SK-N-SH (cell line): ENCODE results near the gene GJD3. TPM values are rescaled to one million over a fixed set of nuclear protein-coding genes. Genes with fewer than 3 reads are reported as not detected.

Source experiments
- CTCF ChIA-PET: fragments of 300-600, 350-600 bp; formaldehyde crosslinking; extraction: SDS; loops from one replicate; lab custom pipeline; 2021; lab: Yijun Ruan, JAX
- POLR2A ChIA-PET: fragments of 350-600 bp; sonication (Branson Sonifier 250); formaldehyde crosslinking; extraction: SDS; loops from one replicate; lab custom pipeline; 2020; ENCODE audit warnings: antibody characterized with exemption, inconsistent platforms; lab: Yijun Ruan, JAX
- DNase-seq: peaks from one replicate; pipeline ENCODE4 v3.0.0; 2012
- H2AFZ ChIP-seq: fragments of 200-600 bp; sonication (generic); 2 replicates; pipeline ENCODE4 v1.8.1; 2016; ENCODE audit warnings: antibody characterized with exemption, mild to moderate bottlenecking, low read depth
- H3F3A ChIP-seq: fragments of 200-600 bp; sonication (generic); replicated peaks from 2 replicates; pipeline ENCODE3; 2016; ENCODE audit warnings: antibody characterized with exemption, mild to moderate bottlenecking; ENCODE audit not compliant: insufficient read depth
- H3K27ac ChIP-seq, 2 experiments: fragments of 200-500 bp in 1 of 2; fragments of 200-600 bp in 1 of 2; sonication (Bioruptor generic) in 1 of 2; sonication (generic), shearing (Covaris generic) in 1 of 2; 2 replicates each; pipeline versions ENCODE4 v1.5.1 to v1.6.1; 2014 to 2016; ENCODE audit warnings: low read depth in 2 of 2, inconsistent platforms in 1 of 2, low read length in 1 of 2, mild to moderate bottlenecking in 1 of 2, mixed read lengths in 1 of 2
- H3K27me3 ChIP-seq: fragments of 200-600 bp; sonication (generic), shearing (Covaris generic); 2 replicates; pipeline ENCODE4 v1.6.1; 2016; ENCODE audit warnings: mixed run types; ENCODE audit not compliant: insufficient read depth
- H3K36me3 ChIP-seq, 2 experiments: fragments of 200-500 bp in 1 of 2; fragments of 200-600 bp in 1 of 2; sonication (Bioruptor generic) in 1 of 2; sonication (generic) in 1 of 2; replicated peaks in 1 of 2; 2 replicates each; pipeline versions ENCODE3 to v1.5.1; 2014 to 2016; ENCODE audit warnings: low read length in 1 of 2, mild to moderate bottlenecking in 1 of 2; ENCODE audit not compliant: insufficient read depth in 2 of 2, control insufficient read depth in 1 of 2
- H3K4me1 ChIP-seq, 2 experiments: fragments of 200-500 bp in 1 of 2; fragments of 200-600 bp in 1 of 2; sonication (Bioruptor generic) in 1 of 2; sonication (generic), shearing (Covaris generic) in 1 of 2; 2 replicates each; pipeline versions ENCODE4 v1.5.1 to v1.6.1; 2014 to 2016; ENCODE audit warnings: low read depth in 1 of 2, low read length in 1 of 2, mixed run types in 1 of 2; ENCODE audit not compliant: insufficient read depth in 2 of 2, control insufficient read depth in 1 of 2
- H3K4me2 ChIP-seq: fragments of 200-600 bp; sonication (generic), shearing (Covaris generic); 2 replicates; pipeline ENCODE4 v1.6.1; 2017; ENCODE audit warnings: mixed run types
- H3K4me3 ChIP-seq, 2 experiments: fragments of 200-500 bp in 1 of 2; fragments of 200-600 bp in 1 of 2; sonication (Bioruptor generic) in 1 of 2; sonication (generic), shearing (Covaris generic) in 1 of 2; 2 replicates each; pipeline versions ENCODE4 v1.5.1 to v1.8.1; 2014 to 2016; ENCODE audit warnings: low read depth in 2 of 2, inconsistent platforms in 1 of 2, low read length in 1 of 2, mild to moderate bottlenecking in 1 of 2, mixed read lengths in 1 of 2, moderate library complexity in 1 of 2
- H3K79me2 ChIP-seq: fragments of 200-600 bp; sonication (generic); 2 replicates; pipeline ENCODE4 v1.8.1; 2017; ENCODE audit warnings: mild to moderate bottlenecking; ENCODE audit not compliant: insufficient read depth
- H3K9ac ChIP-seq: fragments of 200-600 bp; sonication (generic); 2 replicates; pipeline ENCODE4 v1.6.1; 2017; ENCODE audit warnings: mixed run types
- H3K9me2 ChIP-seq: fragments of 200-600 bp; sonication (generic); 2 replicates; pipeline ENCODE4 v1.6.1; 2017; ENCODE audit warnings: mixed run types
- H3K9me3 ChIP-seq: fragments of 200-600 bp; sonication (generic); 2 replicates; pipeline ENCODE4 v1.6.1; 2017; ENCODE audit warnings: mixed run types, mild to moderate bottlenecking, moderate library complexity
- H4K20me1 ChIP-seq: fragments of 200-600 bp; sonication (generic); 2 replicates; pipeline ENCODE4 v1.6.1; 2017; ENCODE audit warnings: mild to moderate bottlenecking, mixed run types; ENCODE audit not compliant: insufficient read depth
- CHD2 ChIP-seq: fragments of 150-350 bp; IDR thresholded peaks from 2 replicates; pipeline ENCODE4 v1.6.1; 2018; ENCODE audit warnings: low read length; ENCODE audit not compliant: partially characterized antibody
- EZH2phosphoT487 ChIP-seq: fragments of 200-600 bp; sonication (generic); IDR thresholded peaks from 2 replicates; pipeline ENCODE4 v1.6.1; 2017; ENCODE audit warnings: low read depth, mixed run types, mild to moderate bottlenecking, antibody characterized with exemption, moderate library complexity, borderline replicate concordance
- FOXJ3 ChIP-seq: sonication (generic); formaldehyde crosslinking; IDR thresholded peaks from 2 replicates; pipeline ENCODE4 v1.5.1; 2020; ENCODE audit warnings: mild to moderate bottlenecking, missing genetic modification reagents
- MEF2A ChIP-seq: IDR thresholded peaks from 2 replicates; pipeline ENCODE4 v1.4.0; 2012; ENCODE audit warnings: low read depth, borderline replicate concordance
- NFIC ChIP-seq: IDR thresholded peaks from 2 replicates; pipeline ENCODE4 v1.4.0; 2012; ENCODE audit warnings: borderline replicate concordance
- NRF1 ChIP-seq: IDR thresholded peaks from 2 replicates; pipeline ENCODE4 v1.6.1; 2012; ENCODE audit warnings: low read depth, mild to moderate bottlenecking, low read length
- RAD21 ChIP-seq: IDR thresholded peaks from 2 replicates; pipeline ENCODE4 v1.6.1; 2012; ENCODE audit warnings: mild to moderate bottlenecking, low read length
- SMC3 ChIP-seq: IDR thresholded peaks from 2 replicates; pipeline ENCODE4 v1.6.1; 2012; ENCODE audit warnings: low read depth, low read length, improper control_type of control experiment
- TEAD4 ChIP-seq: IDR thresholded peaks from 2 replicates; pipeline ENCODE4 v1.4.0; 2012; ENCODE audit warnings: mild to moderate bottlenecking, borderline replicate concordance; ENCODE audit not compliant: insufficient read depth
- YY1 ChIP-seq: IDR thresholded peaks from 2 replicates; pipeline ENCODE4 v1.4.0; 2012; ENCODE audit warnings: low read depth, mild to moderate bottlenecking
- WGBS: methylation state at CpG from one replicate; pipeline ENCODE4 v1.1.6; 2017; ENCODE audit warnings: low lambda C conversion rate; 5-methylcytosine and 5-hydroxymethylcytosine counted together
- polyA plus RNA-seq, 3 experiments: library from polyadenylated mRNA; depleted of rRNA; stranded (reverse); fragments of >200 nt; gene quantifications; 2 replicates each; pipeline ENCODE4 v1.2.3, GENCODE V29; 2012
- TF ChIP-seq, protein P1 (sequence below): IDR thresholded peaks from 2 replicates; pipeline ENCODE4; 2012
- TF ChIP-seq, protein P2 (sequence below): fragments of 150-350 bp; IDR thresholded peaks from 2 replicates; pipeline ENCODE4 v1.6.1; 2016; ENCODE audit warnings: mild to moderate bottlenecking, low read depth, low read length
- TF ChIP-seq, protein P3 (sequence below): IDR thresholded peaks from 2 replicates; pipeline ENCODE4 v1.4.0; 2012; ENCODE audit warnings: low read depth, borderline replicate concordance
- TF ChIP-seq, protein P4 (sequence below): IDR thresholded peaks from 2 replicates; pipeline ENCODE4 v1.6.1; 2012; ENCODE audit warnings: mild to moderate bottlenecking, low read depth, low read length, moderate library complexity
- TF ChIP-seq, protein P5 (sequence below): IDR thresholded peaks from 2 replicates; pipeline ENCODE4 v1.4.0; 2012; ENCODE audit warnings: low read depth
- TF ChIP-seq, protein P6 (sequence below): IDR thresholded peaks from 2 replicates; pipeline ENCODE4 v1.4.0; 2012; ENCODE audit warnings: low read depth, borderline replicate concordance
- TF ChIP-seq, protein P7 (sequence below): fragments of 200-600 bp; sonication (generic); IDR thresholded peaks from 2 replicates; pipeline ENCODE4 v1.6.1; 2017; ENCODE audit warnings: antibody characterized with exemption, mild to moderate bottlenecking, moderate library complexity
- TF ChIP-seq, protein P8 (sequence below): fragments of 150-350 bp; IDR thresholded peaks from 2 replicates; pipeline ENCODE4 v1.6.1; 2017; ENCODE audit warnings: antibody characterized with exemption, low read length, low read depth, borderline replicate concordance

Gene GJD3
- polyA plus RNA-seq, 1 of the 3 experiments (the other 2 are of a cell fraction), result not detected

DNA sequence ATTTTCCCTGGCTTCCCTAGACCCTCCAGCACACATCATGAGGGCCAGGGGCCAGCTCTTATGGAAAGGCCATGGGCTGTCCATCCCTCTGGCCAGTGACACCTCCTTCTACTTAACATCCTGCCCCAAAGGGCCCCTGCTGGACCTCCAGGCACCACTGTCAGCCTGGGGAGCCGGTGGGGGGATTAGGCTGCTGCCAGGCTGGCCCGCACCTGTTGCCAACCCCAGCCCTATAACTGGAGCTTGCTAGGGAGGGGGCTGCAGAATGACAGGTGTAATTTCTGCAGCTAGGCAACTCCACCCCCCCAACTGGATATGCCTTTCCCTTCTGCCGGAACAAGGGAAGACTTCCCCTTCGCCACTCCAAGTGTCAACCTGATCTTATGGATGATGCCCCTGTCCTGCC is 43.0 kb downstream of the GJD3 start:
- Histone ChIP-seq H3K9ac (peak overlapping the region; percentile 97; the same call in 1 of the 2 replicates), H3F3A (peaks cover 28% of the 10 kb centered on the region), H3K27ac (peak overlapping the region; percentile 91 to 96), H4K20me1 (peaks cover 52% of the 10 kb centered on the region), H3K4me2 (peak overlapping the region; percentile 95), H3K4me3 (peak overlapping the region; percentile 29 to 54), H2AFZ (no peak overlapping the region), H3K27me3 (no peaks in the 10 kb centered on the region), H3K9me3 (no peaks in the 10 kb centered on the region), H3K36me3 (no peaks in the 10 kb centered on the region), H3K9me2 (no peaks in the 10 kb centered on the region), H3K79me2 (peaks cover 90% of the 10 kb centered on the region), H3K4me1 (peaks cover 68 to 91% of the 10 kb centered on the region in 2 experiments)
- CTCF ChIA-PET, result interaction anchor here (1.0 to 57.6 kb wide), 3 partner anchors 16 to 154 kb away, joined by 4 to 1706 read pairs (median 1706); partner anchors contain the start of genes CDC6, GJD3 and RARA
- DNase-seq, result no peak
- POLR2A ChIA-PET, result interaction anchor here (1.0 to 1.3 kb wide), 3 partner anchors 9 to 10 kb away, joined by 3 to 5 read pairs (median 4); no protein-coding TSS in a partner anchor
- TF ChIP-seq CHD2, result no peak
- TF ChIP-seq, protein P1, sequence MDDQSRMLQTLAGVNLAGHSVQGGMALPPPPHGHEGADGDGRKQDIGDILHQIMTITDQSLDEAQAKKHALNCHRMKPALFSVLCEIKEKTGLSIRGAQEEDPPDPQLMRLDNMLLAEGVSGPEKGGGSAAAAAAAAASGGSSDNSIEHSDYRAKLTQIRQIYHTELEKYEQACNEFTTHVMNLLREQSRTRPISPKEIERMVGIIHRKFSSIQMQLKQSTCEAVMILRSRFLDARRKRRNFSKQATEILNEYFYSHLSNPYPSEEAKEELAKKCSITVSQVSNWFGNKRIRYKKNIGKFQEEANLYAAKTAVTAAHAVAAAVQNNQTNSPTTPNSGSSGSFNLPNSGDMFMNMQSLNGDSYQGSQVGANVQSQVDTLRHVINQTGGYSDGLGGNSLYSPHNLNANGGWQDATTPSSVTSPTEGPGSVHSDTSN, result no peak
- TF ChIP-seq, protein P2, sequence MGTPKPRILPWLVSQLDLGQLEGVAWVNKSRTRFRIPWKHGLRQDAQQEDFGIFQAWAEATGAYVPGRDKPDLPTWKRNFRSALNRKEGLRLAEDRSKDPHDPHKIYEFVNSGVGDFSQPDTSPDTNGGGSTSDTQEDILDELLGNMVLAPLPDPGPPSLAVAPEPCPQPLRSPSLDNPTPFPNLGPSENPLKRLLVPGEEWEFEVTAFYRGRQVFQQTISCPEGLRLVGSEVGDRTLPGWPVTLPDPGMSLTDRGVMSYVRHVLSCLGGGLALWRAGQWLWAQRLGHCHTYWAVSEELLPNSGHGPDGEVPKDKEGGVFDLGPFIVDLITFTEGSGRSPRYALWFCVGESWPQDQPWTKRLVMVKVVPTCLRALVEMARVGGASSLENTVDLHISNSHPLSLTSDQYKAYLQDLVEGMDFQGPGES, result no peak
- TF ChIP-seq, protein P3, sequence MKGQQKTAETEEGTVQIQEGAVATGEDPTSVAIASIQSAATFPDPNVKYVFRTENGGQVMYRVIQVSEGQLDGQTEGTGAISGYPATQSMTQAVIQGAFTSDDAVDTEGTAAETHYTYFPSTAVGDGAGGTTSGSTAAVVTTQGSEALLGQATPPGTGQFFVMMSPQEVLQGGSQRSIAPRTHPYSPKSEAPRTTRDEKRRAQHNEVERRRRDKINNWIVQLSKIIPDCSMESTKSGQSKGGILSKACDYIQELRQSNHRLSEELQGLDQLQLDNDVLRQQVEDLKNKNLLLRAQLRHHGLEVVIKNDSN, result no peak
- no peak for TF ChIP-seq MEF2A
- TF ChIP-seq, protein P4, sequence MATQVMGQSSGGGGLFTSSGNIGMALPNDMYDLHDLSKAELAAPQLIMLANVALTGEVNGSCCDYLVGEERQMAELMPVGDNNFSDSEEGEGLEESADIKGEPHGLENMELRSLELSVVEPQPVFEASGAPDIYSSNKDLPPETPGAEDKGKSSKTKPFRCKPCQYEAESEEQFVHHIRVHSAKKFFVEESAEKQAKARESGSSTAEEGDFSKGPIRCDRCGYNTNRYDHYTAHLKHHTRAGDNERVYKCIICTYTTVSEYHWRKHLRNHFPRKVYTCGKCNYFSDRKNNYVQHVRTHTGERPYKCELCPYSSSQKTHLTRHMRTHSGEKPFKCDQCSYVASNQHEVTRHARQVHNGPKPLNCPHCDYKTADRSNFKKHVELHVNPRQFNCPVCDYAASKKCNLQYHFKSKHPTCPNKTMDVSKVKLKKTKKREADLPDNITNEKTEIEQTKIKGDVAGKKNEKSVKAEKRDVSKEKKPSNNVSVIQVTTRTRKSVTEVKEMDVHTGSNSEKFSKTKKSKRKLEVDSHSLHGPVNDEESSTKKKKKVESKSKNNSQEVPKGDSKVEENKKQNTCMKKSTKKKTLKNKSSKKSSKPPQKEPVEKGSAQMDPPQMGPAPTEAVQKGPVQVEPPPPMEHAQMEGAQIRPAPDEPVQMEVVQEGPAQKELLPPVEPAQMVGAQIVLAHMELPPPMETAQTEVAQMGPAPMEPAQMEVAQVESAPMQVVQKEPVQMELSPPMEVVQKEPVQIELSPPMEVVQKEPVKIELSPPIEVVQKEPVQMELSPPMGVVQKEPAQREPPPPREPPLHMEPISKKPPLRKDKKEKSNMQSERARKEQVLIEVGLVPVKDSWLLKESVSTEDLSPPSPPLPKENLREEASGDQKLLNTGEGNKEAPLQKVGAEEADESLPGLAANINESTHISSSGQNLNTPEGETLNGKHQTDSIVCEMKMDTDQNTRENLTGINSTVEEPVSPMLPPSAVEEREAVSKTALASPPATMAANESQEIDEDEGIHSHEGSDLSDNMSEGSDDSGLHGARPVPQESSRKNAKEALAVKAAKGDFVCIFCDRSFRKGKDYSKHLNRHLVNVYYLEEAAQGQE, result no peak
- TF ChIP-seq TEAD4, result no peak
- no peak for TF ChIP-seq NFIC
- TF ChIP-seq FOXJ3, result no peak
- TF ChIP-seq EZH2phosphoT487, result no peak
- no peak for TF ChIP-seq SMC3
- TF ChIP-seq, protein P5, sequence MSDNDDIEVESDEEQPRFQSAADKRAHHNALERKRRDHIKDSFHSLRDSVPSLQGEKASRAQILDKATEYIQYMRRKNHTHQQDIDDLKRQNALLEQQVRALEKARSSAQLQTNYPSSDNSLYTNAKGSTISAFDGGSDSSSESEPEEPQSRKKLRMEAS, result no peak
- TF ChIP-seq, protein P6, sequence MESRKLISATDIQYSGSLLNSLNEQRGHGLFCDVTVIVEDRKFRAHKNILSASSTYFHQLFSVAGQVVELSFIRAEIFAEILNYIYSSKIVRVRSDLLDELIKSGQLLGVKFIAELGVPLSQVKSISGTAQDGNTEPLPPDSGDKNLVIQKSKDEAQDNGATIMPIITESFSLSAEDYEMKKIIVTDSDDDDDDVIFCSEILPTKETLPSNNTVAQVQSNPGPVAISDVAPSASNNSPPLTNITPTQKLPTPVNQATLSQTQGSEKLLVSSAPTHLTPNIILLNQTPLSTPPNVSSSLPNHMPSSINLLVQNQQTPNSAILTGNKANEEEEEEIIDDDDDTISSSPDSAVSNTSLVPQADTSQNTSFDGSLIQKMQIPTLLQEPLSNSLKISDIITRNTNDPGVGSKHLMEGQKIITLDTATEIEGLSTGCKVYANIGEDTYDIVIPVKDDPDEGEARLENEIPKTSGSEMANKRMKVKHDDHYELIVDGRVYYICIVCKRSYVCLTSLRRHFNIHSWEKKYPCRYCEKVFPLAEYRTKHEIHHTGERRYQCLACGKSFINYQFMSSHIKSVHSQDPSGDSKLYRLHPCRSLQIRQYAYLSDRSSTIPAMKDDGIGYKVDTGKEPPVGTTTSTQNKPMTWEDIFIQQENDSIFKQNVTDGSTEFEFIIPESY, result no peak
- TF ChIP-seq RAD21, result no peak
- TF ChIP-seq, protein P7, sequence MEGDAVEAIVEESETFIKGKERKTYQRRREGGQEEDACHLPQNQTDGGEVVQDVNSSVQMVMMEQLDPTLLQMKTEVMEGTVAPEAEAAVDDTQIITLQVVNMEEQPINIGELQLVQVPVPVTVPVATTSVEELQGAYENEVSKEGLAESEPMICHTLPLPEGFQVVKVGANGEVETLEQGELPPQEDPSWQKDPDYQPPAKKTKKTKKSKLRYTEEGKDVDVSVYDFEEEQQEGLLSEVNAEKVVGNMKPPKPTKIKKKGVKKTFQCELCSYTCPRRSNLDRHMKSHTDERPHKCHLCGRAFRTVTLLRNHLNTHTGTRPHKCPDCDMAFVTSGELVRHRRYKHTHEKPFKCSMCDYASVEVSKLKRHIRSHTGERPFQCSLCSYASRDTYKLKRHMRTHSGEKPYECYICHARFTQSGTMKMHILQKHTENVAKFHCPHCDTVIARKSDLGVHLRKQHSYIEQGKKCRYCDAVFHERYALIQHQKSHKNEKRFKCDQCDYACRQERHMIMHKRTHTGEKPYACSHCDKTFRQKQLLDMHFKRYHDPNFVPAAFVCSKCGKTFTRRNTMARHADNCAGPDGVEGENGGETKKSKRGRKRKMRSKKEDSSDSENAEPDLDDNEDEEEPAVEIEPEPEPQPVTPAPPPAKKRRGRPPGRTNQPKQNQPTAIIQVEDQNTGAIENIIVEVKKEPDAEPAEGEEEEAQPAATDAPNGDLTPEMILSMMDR, result no peak
- no peak for TF ChIP-seq NRF1
- TF ChIP-seq, protein P8, sequence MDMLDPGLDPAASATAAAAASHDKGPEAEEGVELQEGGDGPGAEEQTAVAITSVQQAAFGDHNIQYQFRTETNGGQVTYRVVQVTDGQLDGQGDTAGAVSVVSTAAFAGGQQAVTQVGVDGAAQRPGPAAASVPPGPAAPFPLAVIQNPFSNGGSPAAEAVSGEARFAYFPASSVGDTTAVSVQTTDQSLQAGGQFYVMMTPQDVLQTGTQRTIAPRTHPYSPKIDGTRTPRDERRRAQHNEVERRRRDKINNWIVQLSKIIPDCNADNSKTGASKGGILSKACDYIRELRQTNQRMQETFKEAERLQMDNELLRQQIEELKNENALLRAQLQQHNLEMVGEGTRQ, result no peak
- TF ChIP-seq YY1, result no peak
- 63% methylated on average over 2 of the region's 4 CpGs for WGBS
